ENCODE data around the gene PCLO.

The PCLO gene

GRCh38 chr7:83020161-83020560, 142.5 kb downstream of the PCLO start:
- H3K4me3 ChIP-seq (ENCODE audit: low read length in 2 of 2), result no peak overlapping the region

GRCh38 chr7:83015916-83016315, 146.8 kb downstream of the PCLO start:
- Histone ChIP-seq H3K27ac (ENCODE audit: low read depth in 2 of 2, low read length in 2 of 2) (no peak overlapping the region), H3K4me1 (ENCODE audit: control insufficient read depth in 2 of 2, insufficient read depth in 2 of 2, low read length in 2 of 2) (no peaks in the 10 kb centered on the region), H3K9me3 (ENCODE audit: control insufficient read depth in 2 of 2, low read length in 2 of 2) (peaks cover 0 to 5% of the 10 kb centered on the region in 2 donors), H3K4me3 (ENCODE audit: low read length in 2 of 2) (no peak overlapping the region), H3K27me3 (ENCODE audit: control insufficient read depth in 2 of 2, insufficient read depth in 2 of 2, low read length in 2 of 2) (no peaks in the 10 kb centered on the region), H3K36me3 (ENCODE audit: control insufficient read depth in 2 of 2, insufficient read depth in 2 of 2, low read length in 2 of 2) (no peaks in the 10 kb centered on the region), H3K9ac (ENCODE audit: low read depth in 1 of 2, low read length in 2 of 2) (no peak overlapping the region)

More at GRCh38 chr7:83020161-83020560, 142.5 kb downstream of the PCLO start:
- Histone ChIP-seq H3K36me3 (ENCODE audit: control insufficient read depth in 2 of 2, insufficient read depth in 2 of 2, low read length in 2 of 2) (no peaks in the 10 kb centered on the region), H3K27me3 (ENCODE audit: control insufficient read depth in 2 of 2, insufficient read depth in 2 of 2, low read length in 2 of 2) (no peaks in the 10 kb centered on the region), H3K4me1 (ENCODE audit: control insufficient read depth in 2 of 2, insufficient read depth in 2 of 2, low read length in 2 of 2) (no peaks in the 10 kb centered on the region), H3K9ac (ENCODE audit: low read depth in 1 of 2, low read length in 2 of 2) (no peak overlapping the region), H3K27ac (ENCODE audit: low read depth in 2 of 2, low read length in 2 of 2) (no peak overlapping the region), H3K9me3 (ENCODE audit: control insufficient read depth in 2 of 2, low read length in 2 of 2) (peaks cover 0 to 5% of the 10 kb centered on the region in 2 donors)

GRCh38 chr7:83014546-83014945, 148.1 kb downstream of the PCLO start:
- Histone ChIP-seq H3K4me3 (ENCODE audit: low read length in 2 of 2) (no peak overlapping the region), H3K9me3 (ENCODE audit: control insufficient read depth in 2 of 2, low read length in 2 of 2) (no peaks in the 10 kb centered on the region), H3K36me3 (ENCODE audit: control insufficient read depth in 2 of 2, insufficient read depth in 2 of 2, low read length in 2 of 2) (no peaks in the 10 kb centered on the region), H3K27ac (ENCODE audit: low read depth in 2 of 2, low read length in 2 of 2) (no peak overlapping the region), H3K9ac (ENCODE audit: low read depth in 1 of 2, low read length in 2 of 2) (no peak overlapping the region), H3K4me1 (ENCODE audit: control insufficient read depth in 2 of 2, insufficient read depth in 2 of 2, low read length in 2 of 2) (no peaks in the 10 kb centered on the region), H3K27me3 (ENCODE audit: control insufficient read depth in 2 of 2, insufficient read depth in 2 of 2, low read length in 2 of 2) (no peaks in the 10 kb centered on the region)

- H3K9ac ChIP-seq (ENCODE audit: low read depth in 1 of 2, low read length in 2 of 2), result no peak overlapping the region
- H3K4me1 ChIP-seq (ENCODE audit: control insufficient read depth in 2 of 2, insufficient read depth in 2 of 2, low read length in 2 of 2), result no peaks in the 10 kb centered on the region
- H3K27me3 ChIP-seq (ENCODE audit: control insufficient read depth in 2 of 2, insufficient read depth in 2 of 2, low read length in 2 of 2), result no peaks in the 10 kb centered on the region
- no peaks in the 10 kb centered on the region for H3K9me3 ChIP-seq (ENCODE audit: control insufficient read depth in 2 of 2, low read length in 2 of 2)
- no peak overlapping the region for H3K4me3 ChIP-seq (ENCODE audit: low read length in 2 of 2)
- H3K36me3 ChIP-seq (ENCODE audit: control insufficient read depth in 2 of 2, insufficient read depth in 2 of 2, low read length in 2 of 2), result no peaks in the 10 kb centered on the region
- H3K27ac ChIP-seq (ENCODE audit: low read depth in 2 of 2, low read length in 2 of 2), result no peak overlapping the region
Observed at GRCh38 chr7:83011954-83012353, 150.7 kb downstream of the PCLO start.

- H3K4me1 ChIP-seq (ENCODE audit: control insufficient read depth in 2 of 2, insufficient read depth in 2 of 2, low read length in 2 of 2), result no peaks in the 10 kb centered on the region
Observed at GRCh38 chr7:83005410-83005809, 157.3 kb downstream of the PCLO start.

GRCh38 chr7:83001362-83002040, 161.2 kb downstream of the PCLO start:
- no peaks in the 10 kb centered on the region for H3K9me3 ChIP-seq (ENCODE audit: control insufficient read depth in 2 of 2, low read length in 2 of 2)
- H3K4me3 ChIP-seq (ENCODE audit: low read length in 2 of 2), result no peak overlapping the region
- H3K9ac ChIP-seq (ENCODE audit: low read depth in 1 of 2, low read length in 2 of 2), result no peak overlapping the region
- no peaks in the 10 kb centered on the region for H3K4me1 ChIP-seq (ENCODE audit: control insufficient read depth in 2 of 2, insufficient read depth in 2 of 2, low read length in 2 of 2)
- no peaks in the 10 kb centered on the region for H3K27me3 ChIP-seq (ENCODE audit: control insufficient read depth in 2 of 2, insufficient read depth in 2 of 2, low read length in 2 of 2)
- H3K27ac ChIP-seq (ENCODE audit: low read depth in 2 of 2, low read length in 2 of 2), result no peak overlapping the region
- H3K36me3 ChIP-seq (ENCODE audit: control insufficient read depth in 2 of 2, insufficient read depth in 2 of 2, low read length in 2 of 2), result no peaks in the 10 kb centered on the region

More at GRCh38 chr7:83005410-83005809, 157.3 kb downstream of the PCLO start:
- no peaks in the 10 kb centered on the region for H3K9me3 ChIP-seq (ENCODE audit: control insufficient read depth in 2 of 2, low read length in 2 of 2)
- no peak overlapping the region for H3K9ac ChIP-seq (ENCODE audit: low read depth in 1 of 2, low read length in 2 of 2)
- no peaks in the 10 kb centered on the region for H3K27me3 ChIP-seq (ENCODE audit: control insufficient read depth in 2 of 2, insufficient read depth in 2 of 2, low read length in 2 of 2)
- no peak overlapping the region for H3K27ac ChIP-seq (ENCODE audit: low read depth in 2 of 2, low read length in 2 of 2)
- no peaks in the 10 kb centered on the region for H3K36me3 ChIP-seq (ENCODE audit: control insufficient read depth in 2 of 2, insufficient read depth in 2 of 2, low read length in 2 of 2)
- H3K4me3 ChIP-seq (ENCODE audit: low read length in 2 of 2), result no peak overlapping the region

GRCh38 chr7:82998436-82998835, 164.2 kb downstream of the PCLO start:
- Histone ChIP-seq H3K4me1 (ENCODE audit: control insufficient read depth in 2 of 2, insufficient read depth in 2 of 2, low read length in 2 of 2) (no peaks in the 10 kb centered on the region), H3K4me3 (ENCODE audit: low read length in 2 of 2) (no peak overlapping the region), H3K27me3 (ENCODE audit: control insufficient read depth in 2 of 2, insufficient read depth in 2 of 2, low read length in 2 of 2) (no peaks in the 10 kb centered on the region), H3K9me3 (ENCODE audit: control insufficient read depth in 2 of 2, low read length in 2 of 2) (no peaks in the 10 kb centered on the region), H3K36me3 (ENCODE audit: control insufficient read depth in 2 of 2, insufficient read depth in 2 of 2, low read length in 2 of 2) (no peaks in the 10 kb centered on the region), H3K9ac (ENCODE audit: low read depth in 1 of 2, low read length in 2 of 2) (no peak overlapping the region), H3K27ac (ENCODE audit: low read depth in 2 of 2, low read length in 2 of 2) (no peak overlapping the region)

- Histone ChIP-seq H3K9me3 (ENCODE audit: control insufficient read depth in 2 of 2, low read length in 2 of 2) (no peaks in the 10 kb centered on the region), H3K27ac (ENCODE audit: low read depth in 2 of 2, low read length in 2 of 2) (no peak overlapping the region), H3K27me3 (ENCODE audit: control insufficient read depth in 2 of 2, insufficient read depth in 2 of 2, low read length in 2 of 2) (no peaks in the 10 kb centered on the region), H3K9ac (ENCODE audit: low read depth in 1 of 2, low read length in 2 of 2) (no peak overlapping the region), H3K4me3 (ENCODE audit: low read length in 2 of 2) (no peak overlapping the region), H3K36me3 (ENCODE audit: control insufficient read depth in 2 of 2, insufficient read depth in 2 of 2, low read length in 2 of 2) (no peaks in the 10 kb centered on the region), H3K4me1 (ENCODE audit: control insufficient read depth in 2 of 2, insufficient read depth in 2 of 2, low read length in 2 of 2) (no peaks in the 10 kb centered on the region)
Observed at GRCh38 chr7:82985144-82985802, 177.4 kb downstream of the PCLO start.

- no peaks in the 10 kb centered on the region for H3K9me3 ChIP-seq (ENCODE audit: control insufficient read depth in 2 of 2, low read length in 2 of 2)
- no peaks in the 10 kb centered on the region for H3K36me3 ChIP-seq (ENCODE audit: control insufficient read depth in 2 of 2, insufficient read depth in 2 of 2, low read length in 2 of 2)
- H3K4me1 ChIP-seq (ENCODE audit: control insufficient read depth in 2 of 2, insufficient read depth in 2 of 2, low read length in 2 of 2), result no peaks in the 10 kb centered on the region
- no peaks in the 10 kb centered on the region for H3K27me3 ChIP-seq (ENCODE audit: control insufficient read depth in 2 of 2, insufficient read depth in 2 of 2, low read length in 2 of 2)
- H3K27ac ChIP-seq (ENCODE audit: low read depth in 2 of 2, low read length in 2 of 2), result no peak overlapping the region
- H3K9ac ChIP-seq (ENCODE audit: low read depth in 1 of 2, low read length in 2 of 2), result no peak overlapping the region
- H3K4me3 ChIP-seq (ENCODE audit: low read length in 2 of 2), result no peak overlapping the region
Observed at GRCh38 chr7:82980130-82980788, 182.4 kb downstream of the PCLO start.

- H3K9ac ChIP-seq (ENCODE audit: low read depth in 1 of 2, low read length in 2 of 2), result no peak overlapping the region
- no peaks in the 10 kb centered on the region for H3K27me3 ChIP-seq (ENCODE audit: control insufficient read depth in 2 of 2, insufficient read depth in 2 of 2, low read length in 2 of 2)
- H3K36me3 ChIP-seq (ENCODE audit: control insufficient read depth in 2 of 2, insufficient read depth in 2 of 2, low read length in 2 of 2), result no peaks in the 10 kb centered on the region
- H3K9me3 ChIP-seq (ENCODE audit: control insufficient read depth in 2 of 2, low read length in 2 of 2), result no peaks in the 10 kb centered on the region
- H3K4me1 ChIP-seq (ENCODE audit: control insufficient read depth in 2 of 2, insufficient read depth in 2 of 2, low read length in 2 of 2), result no peaks in the 10 kb centered on the region
- H3K4me3 ChIP-seq (ENCODE audit: low read length in 2 of 2), result no peak overlapping the region
- no peak overlapping the region for H3K27ac ChIP-seq (ENCODE audit: low read depth in 2 of 2, low read length in 2 of 2)
Observed at GRCh38 chr7:82975811-82976468, 186.7 kb downstream of the PCLO start.
